Common myeloid progenitor, CD34-positive (primary cell): ENCODE measurements around the gene MYL12A.
"Not testable (repeated sequence)": the region's sequence is repeated elsewhere in the genome, so short reads cannot be mapped to it uniquely, and the experiment has no call there.

ENCODE experiments used
- CTCF ChIA-PET: fragments of 350-600 bp; sonication (Branson Sonifier 250); formaldehyde crosslinking; loops from one replicate; lab custom pipeline; 2021; ENCODE audit warnings: antibody characterized with exemption; lab: Charles Lee
- POLR2A ChIA-PET: fragments of 350-600 bp; sonication (Branson Sonifier 250); formaldehyde crosslinking; loops from one replicate; lab custom pipeline; 2021; ENCODE audit warnings: antibody characterized with exemption; lab: Charles Lee
- DNase-seq, 3 donors: peaks; one replicate each; pipeline versions ENCODE4 v3.0.0 to v3.0.0-alpha.2; 2013
- H3K27ac ChIP-seq, 2 experiments: 1 replicate in 1 of 2; 2 replicates in 1 of 2; pipeline ENCODE4 v1.7.0; 2013; ENCODE audit warnings: inconsistent platforms in 2 of 2, low read length in 2 of 2, mild to moderate bottlenecking in 2 of 2, low read depth in 1 of 2, moderate library complexity in 1 of 2; ENCODE audit not compliant: severe bottlenecking in 2 of 2, insufficient read depth in 1 of 2, poor library complexity in 1 of 2
- H3K27me3 ChIP-seq, 5 experiments: replicated peaks in 2 of 5; 1 replicate in 3 of 5; 2 replicates in 2 of 5; pipeline versions ENCODE4 v1.6.1 to v1.7.0; 2013; ENCODE audit warnings: low read length in 4 of 5, mild to moderate bottlenecking in 2 of 5, moderate library complexity in 2 of 5, inconsistent platforms in 1 of 5; ENCODE audit not compliant: insufficient read depth in 5 of 5, control insufficient read depth in 4 of 5
- H3K36me3 ChIP-seq, 4 experiments: 1 replicate in 2 of 4; 2 replicates in 2 of 4; pipeline versions ENCODE4 v1.6.1 to v1.7.0; 2013; ENCODE audit warnings: low read length in 3 of 4, control low read depth in 1 of 4, mild to moderate bottlenecking in 1 of 4; ENCODE audit not compliant: control insufficient read depth in 4 of 4, insufficient read depth in 4 of 4
- H3K4me1 ChIP-seq, 4 experiments: 1 replicate in 3 of 4; 2 replicates in 1 of 4; pipeline versions ENCODE4 v1.6.1 to v1.7.1; 2013; ENCODE audit warnings: low read length in 3 of 4, mild to moderate bottlenecking in 3 of 4, control low read depth in 1 of 4, inconsistent platforms in 1 of 4, moderate library complexity in 1 of 4; ENCODE audit not compliant: control insufficient read depth in 4 of 4, insufficient read depth in 4 of 4; ENCODE audit errors: control extremely low read depth in 1 of 4
- H3K4me3 ChIP-seq, 7 experiments: 1 replicate in 4 of 7; 2 replicates in 3 of 7; pipeline versions ENCODE4 v1.5.1 to v1.7.0; 2013; ENCODE audit warnings: mild to moderate bottlenecking in 7 of 7, low read length in 6 of 7, moderate library complexity in 6 of 7, inconsistent platforms in 2 of 7, low read depth in 2 of 7, control low read depth in 1 of 7; ENCODE audit not compliant: insufficient read depth in 4 of 7, control insufficient read depth in 1 of 7; ENCODE audit errors: extremely low read depth in 1 of 7
- H3K9me3 ChIP-seq, 5 experiments: 1 replicate in 4 of 5; 2 replicates in 1 of 5; pipeline versions ENCODE4 v1.6.1 to v1.7.1; 2013; ENCODE audit warnings: low read length in 4 of 5, mild to moderate bottlenecking in 2 of 5, inconsistent platforms in 1 of 5, low read depth in 1 of 5, moderate library complexity in 1 of 5; ENCODE audit not compliant: control insufficient read depth in 4 of 5, insufficient read depth in 2 of 5; ENCODE audit errors: control extremely low read depth in 1 of 5
- WGBS: methylation state at CpG from one replicate; pipeline ENCODE4 v1.1.5; 2013; ENCODE audit not compliant: insufficient coverage; 5-methylcytosine and 5-hydroxymethylcytosine counted together

Gene MYL12A

DNA sequence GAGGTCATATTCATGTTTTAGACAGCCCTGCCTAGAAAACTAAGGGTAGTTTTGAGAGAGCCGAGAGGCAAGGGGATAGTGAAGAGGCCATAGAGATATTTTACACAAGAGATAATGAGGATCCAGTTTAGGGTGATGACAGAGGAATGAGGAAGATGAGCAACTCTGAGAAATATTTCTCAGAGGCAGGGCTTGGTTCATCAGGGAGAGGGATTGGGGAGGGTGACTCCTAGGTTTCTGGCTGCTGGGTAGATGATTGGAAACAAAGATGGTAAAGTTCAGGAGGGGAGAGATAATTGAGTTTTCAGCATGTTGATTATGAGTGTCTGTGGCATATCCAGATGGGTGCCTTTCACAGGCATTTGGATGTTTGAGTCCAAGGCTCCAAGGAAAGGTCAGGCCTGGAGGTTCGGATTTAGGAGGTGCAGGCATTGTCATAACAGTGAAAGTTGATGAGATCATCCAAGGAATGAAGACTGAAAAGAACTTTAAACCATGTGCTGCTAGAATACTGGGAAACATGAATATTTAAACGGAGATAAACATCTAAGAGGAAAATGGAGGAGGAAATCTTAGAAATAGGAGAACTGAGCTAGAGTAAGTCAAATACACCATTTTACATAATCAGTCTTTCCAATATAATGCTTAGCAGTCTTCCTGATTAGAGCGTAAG, 21.8 kb downstream of the MYL12A start:
- H3K36me3 ChIP-seq: peaks cover 3 to 20% (median 10%) of the 10 kb centered on the region in 4 experiments
- H3K4me3 ChIP-seq: no peak overlapping the region
- H3K4me1 ChIP-seq: peaks cover 9 to 36% (median 18%) of the 10 kb centered on the region in 4 experiments
- 96% methylated on average over 2 of the region's 4 CpGs for WGBS
- ChIA-PET POLR2A (no interaction called here), CTCF (interaction anchor here (1.0 to 1.3 kb wide), 2 partner anchors 10 to 319 kb away, joined by 3 read pairs; no protein-coding TSS in a partner anchor)
- no peaks in the 10 kb centered on the region for H3K27me3 ChIP-seq
- H3K27ac ChIP-seq: no peak overlapping the region
- no peaks in the 10 kb centered on the region for H3K9me3 ChIP-seq
- DNase-seq: no peak

GRCh38 chr18:3269914-3270299, 22.3 kb downstream of the MYL12A start:
- ChIA-PET POLR2A (interaction anchor here (1.1 kb wide), 1 partner anchor 9 kb away, joined by 3 read pairs; no protein-coding TSS in a partner anchor), CTCF (interaction anchor here (1.0 to 1.3 kb wide), 2 partner anchors 9 to 319 kb away, joined by 3 read pairs; no protein-coding TSS in a partner anchor)
- no peaks in the 10 kb centered on the region for H3K27me3 ChIP-seq
- no CpG with 5 or more reads among the region's 1 CpG for WGBS
- DNase-seq: no peak
- H3K9me3 ChIP-seq: no peaks in the 10 kb centered on the region
- peaks cover 6 to 25% (median 14%) of the 10 kb centered on the region in 4 experiments for H3K36me3 ChIP-seq
- H3K27ac ChIP-seq: no peak overlapping the region
- H3K4me3 ChIP-seq: no peak overlapping the region
- peaks cover 8 to 33% (median 17%) of the 10 kb centered on the region in 4 experiments for H3K4me1 ChIP-seq

DNA sequence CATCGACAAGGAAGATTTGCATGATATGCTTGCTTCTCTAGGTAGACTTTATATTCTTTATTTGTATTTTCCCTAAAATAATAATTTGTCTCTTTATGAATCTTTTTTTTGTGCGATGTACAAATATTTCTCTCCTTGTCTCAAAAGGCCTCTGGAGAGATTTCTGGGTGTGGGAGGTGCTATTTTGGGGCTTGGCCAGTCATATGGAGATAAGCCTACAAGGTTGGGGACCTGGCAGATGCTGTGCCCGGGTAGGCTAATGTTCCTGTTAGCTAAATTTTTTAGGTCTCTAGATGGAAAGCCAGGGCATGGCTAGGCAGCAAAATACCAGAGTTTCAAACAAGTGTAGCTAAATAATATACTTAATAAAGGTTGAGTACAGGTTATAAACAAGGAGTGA, 25.4 kb downstream of the MYL12A start:
- Histone ChIP-seq H3K4me1 (peaks cover 2 to 11% (median 7%) of the 10 kb centered on the region in 4 experiments), H3K27ac (no peak overlapping the region), H3K27me3 (no peaks in the 10 kb centered on the region), H3K4me3 (no peak overlapping the region), H3K9me3 (no peaks in the 10 kb centered on the region), H3K36me3 (peaks cover 12 to 49% (median 31%) of the 10 kb centered on the region in 4 experiments)
- WGBS: 80% methylated on average over 1 of the region's 3 CpGs
- no peak for DNase-seq
- CTCF ChIA-PET: interaction anchor here (1.7 kb wide), 1 partner anchor 182 kb away, joined by 3 read pairs; no protein-coding TSS in a partner anchor
- POLR2A ChIA-PET: no interaction called here

- DNase-seq, H3K9me3 ChIP-seq, H3K4me3 ChIP-seq, H3K27me3 ChIP-seq, H3K4me1 ChIP-seq, H3K27ac ChIP-seq: not testable (repeated sequence)
- H3K36me3 ChIP-seq: peaks cover 12 to 55% (median 36%) of the 10 kb centered on the region in 4 experiments
- 100% methylated on average over 1 of the region's 7 CpGs for WGBS
- ChIA-PET POLR2A (interaction anchor here (0.6 kb wide), 1 partner anchor 98 kb away, joined by 4 read pairs; no protein-coding TSS in a partner anchor), CTCF (interaction anchor here (0.6 to 10.3 kb wide), 7 partner anchors 11 to 1121 kb away, joined by 3 to 140 read pairs (median 3); no protein-coding TSS in a partner anchor)
Measured at GRCh38 chr18:3277643-3278213, 30.1 kb downstream of the MYL12A start.

- DNase-seq: no peak
- POLR2A ChIA-PET: interaction anchor here (0.9 kb wide), 1 partner anchor 172 kb away, joined by 3 read pairs; no protein-coding TSS in a partner anchor
- no peaks in the 10 kb centered on the region for H3K9me3 ChIP-seq
- H3K4me1 ChIP-seq: no peaks in the 10 kb centered on the region
- H3K4me3 ChIP-seq: no peak overlapping the region
- WGBS: 67% methylated on average over 7 of the region's 14 CpGs
- CTCF ChIA-PET: interaction anchor here (0.9 to 10.3 kb wide), 13 partner anchors 8 to 720 kb away, joined by 3 to 140 read pairs (median 4); no protein-coding TSS in a partner anchor
- H3K27ac ChIP-seq: peak overlapping the region in 1 of 2 experiments; percentile 7
- no peaks in the 10 kb centered on the region for H3K27me3 ChIP-seq
- peaks cover 8 to 38% (median 25%) of the 10 kb centered on the region in 4 experiments for H3K36me3 ChIP-seq
Measured at GRCh38 chr18:3279201-3280185, 31.9 kb downstream of the MYL12A start.
